GM19438 (cell line): ENCODE measurements around the gene GNG2.

Experiments used
- ATAC-seq: cut with Tn5 transposase; IDR thresholded peaks from one replicate; pipeline ENCODE4 v1.9.1; 2021; ENCODE audit warnings: low read depth; ENCODE audit not compliant: unreplicated experiment

The GNG2 gene

GRCh38 chr14:51852541-51852940 is 7.9 kb upstream of the GNG2 start:
- no peak for ATAC-seq

DNA sequence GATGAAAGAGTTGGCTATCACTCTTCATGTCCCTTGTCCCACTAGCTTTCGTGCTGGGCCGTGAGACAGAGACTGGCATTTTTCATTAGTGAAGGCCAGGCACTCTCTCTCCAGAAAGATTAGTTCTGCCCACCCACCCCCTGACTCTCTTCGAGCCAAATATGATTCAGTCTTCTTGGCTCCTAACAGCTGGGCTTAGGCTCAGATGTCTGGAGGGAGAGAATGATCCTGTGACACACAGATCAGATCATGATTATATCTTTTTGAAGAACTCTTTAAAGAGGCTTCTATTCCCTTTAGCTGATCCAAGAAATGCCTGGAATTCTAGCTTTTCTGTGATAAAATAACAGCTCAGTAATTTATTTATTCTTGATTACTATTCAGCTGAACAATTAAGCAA is 5.2 kb upstream of the GNG2 start:
- no peak for ATAC-seq

GRCh38 chr14:51856792-51857296 is 3.6 kb upstream of the GNG2 start:
- no peak for ATAC-seq

DNA sequence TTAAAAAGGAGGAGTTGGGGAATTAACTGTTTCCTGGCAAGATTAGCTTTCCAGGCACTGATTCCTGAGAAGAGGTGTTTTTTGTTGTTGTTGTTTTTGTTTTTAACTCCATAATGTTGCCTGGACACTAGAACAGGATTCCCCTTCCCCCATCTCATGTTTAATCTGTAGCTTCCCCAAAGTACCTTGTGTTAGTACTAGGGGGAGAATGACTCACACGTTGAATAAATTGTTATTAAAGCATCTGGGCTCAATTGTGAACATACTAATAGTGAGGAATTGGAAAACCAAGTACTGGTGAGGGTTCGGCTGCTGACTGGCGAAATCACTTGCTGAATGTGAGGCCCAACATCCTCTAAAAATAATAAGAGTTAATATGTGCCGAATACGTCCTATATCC is 1.3 kb upstream of the GNG2 start:
- ATAC-seq = no peak

- ATAC-seq = no peak
Measured at GRCh38 chr14:51860825-51861499, 550 bp downstream of the GNG2 start.

- no peak for ATAC-seq
Measured at GRCh38 chr14:51862176-51862796, 1.9 kb downstream of the GNG2 start.

DNA sequence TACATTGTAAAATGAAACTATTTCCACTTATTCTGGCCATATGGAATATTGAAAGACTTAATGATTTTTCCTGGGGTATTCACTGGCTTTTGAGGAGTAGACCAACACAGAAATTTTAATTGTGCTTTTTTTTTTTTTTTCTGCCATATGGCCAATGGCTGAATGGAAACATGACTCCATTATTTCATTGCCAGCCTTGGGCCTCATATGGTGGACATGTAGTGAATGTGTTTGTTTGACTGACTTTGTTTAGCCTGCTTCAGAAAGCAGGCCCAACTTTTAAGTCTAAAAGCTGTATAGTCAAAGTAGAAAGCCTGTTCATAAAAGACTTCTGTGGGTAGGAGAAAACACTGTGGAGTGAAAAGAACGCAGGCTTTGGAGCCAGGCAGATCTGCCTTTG is 2.4 kb downstream of the GNG2 start:
- no peak for ATAC-seq

DNA sequence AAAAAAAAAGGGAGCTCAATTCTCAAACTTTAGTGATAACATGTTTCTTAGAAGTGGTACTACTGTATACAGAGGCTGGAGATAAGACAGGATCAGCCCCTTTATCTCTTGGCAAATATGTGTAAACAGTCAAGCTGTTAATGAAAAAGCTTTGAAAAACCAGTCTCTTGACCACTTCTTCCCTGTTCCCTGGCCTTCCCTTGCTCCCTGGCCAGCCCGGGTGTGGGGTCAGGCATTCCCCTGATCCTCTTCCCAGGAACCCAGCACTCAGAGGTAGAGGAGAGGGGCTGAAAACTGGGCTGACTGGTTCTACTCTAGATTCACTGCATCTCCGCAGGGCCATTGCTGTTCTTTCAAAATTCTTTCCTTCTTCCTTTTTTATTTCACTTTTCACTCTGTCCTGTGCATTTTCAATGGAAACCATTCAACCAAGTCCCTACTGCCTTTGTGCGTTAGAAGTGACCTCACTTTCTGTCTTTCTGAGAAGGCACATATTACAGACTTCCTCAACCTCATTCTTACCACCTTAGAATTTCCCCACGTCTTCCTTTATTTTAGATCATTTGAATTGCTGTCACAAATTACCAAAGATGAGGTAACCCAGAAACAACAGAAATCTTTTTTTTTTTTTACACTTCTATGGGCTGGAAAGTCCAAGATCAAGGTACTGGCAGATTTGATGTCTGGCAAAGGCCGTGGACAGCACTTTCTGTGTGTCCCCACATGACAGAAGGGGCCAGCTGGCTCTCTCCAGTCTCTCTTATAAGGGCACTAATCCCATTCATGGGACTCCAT is 5.7 kb downstream of the GNG2 start:
- ATAC-seq = peak; percentile 38

- no peak for ATAC-seq
Measured at GRCh38 chr14:51867741-51868140, 7.3 kb downstream of the GNG2 start.

DNA sequence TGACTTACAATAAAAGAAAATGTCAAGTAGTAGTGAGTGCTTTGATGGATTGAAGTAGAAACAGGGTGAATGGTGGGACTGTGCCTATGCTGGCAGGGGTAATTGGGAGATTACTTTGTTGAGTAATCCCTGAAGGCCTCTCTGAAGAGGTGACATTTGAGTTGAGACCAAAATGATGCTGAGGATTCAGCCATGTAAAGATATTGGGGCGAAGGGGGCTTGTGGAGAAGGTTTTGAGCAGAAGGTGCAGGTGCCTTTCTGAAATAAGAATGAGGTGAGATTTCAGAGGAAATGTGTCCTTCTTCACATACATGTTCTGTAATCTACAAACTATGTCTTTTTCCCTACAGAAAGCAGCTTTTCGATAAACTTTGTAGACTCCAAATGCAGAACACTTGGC is 8.0 kb downstream of the GNG2 start:
- ATAC-seq = no peak

GRCh38 chr14:51869411-51870100 is 9.1 kb downstream of the GNG2 start:
- no peak for ATAC-seq

DNA sequence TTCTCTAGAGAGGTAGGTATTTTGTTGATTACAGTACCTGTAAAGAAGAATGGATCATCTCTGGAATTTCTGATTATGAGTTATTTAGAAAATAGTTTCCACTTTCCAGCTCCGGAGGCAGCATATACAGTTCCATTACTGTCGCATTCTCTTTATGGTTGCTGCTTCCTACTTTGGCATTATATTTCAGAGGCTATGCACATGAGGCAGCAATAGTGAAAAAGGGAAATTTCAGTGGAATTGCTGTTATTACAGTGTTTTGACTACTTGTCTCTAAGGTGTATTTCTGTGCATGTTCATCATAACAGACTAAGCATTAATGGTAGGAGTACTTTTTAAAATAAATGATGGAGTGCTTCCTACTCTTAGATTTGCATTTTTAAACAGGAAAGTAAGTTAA is 10.2 kb downstream of the GNG2 start:
- ATAC-seq = no peak

DNA sequence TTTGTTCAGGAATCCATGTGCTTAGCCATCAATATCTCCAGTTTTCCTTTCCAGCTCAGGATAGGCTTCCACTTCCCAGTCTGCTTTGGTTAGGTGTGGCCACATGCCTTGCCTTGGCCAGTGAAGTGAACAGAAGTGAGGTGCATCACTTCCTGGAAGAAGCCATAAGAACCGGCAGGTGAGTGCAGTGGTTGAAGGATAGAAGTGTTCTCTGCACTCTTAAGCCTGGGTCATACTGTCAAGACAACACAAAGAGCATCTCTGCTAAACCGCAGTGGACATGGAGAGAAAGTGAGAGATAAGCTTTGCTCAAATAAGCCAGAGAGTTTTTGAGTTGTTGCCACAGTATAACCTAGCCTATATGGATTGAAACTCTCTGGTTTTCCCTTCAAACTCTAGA is 11.4 kb downstream of the GNG2 start:
- ATAC-seq = no peak

- no peak for ATAC-seq
Measured at GRCh38 chr14:51872396-51872795, 12.0 kb downstream of the GNG2 start.

GRCh38 chr14:51873221-51873893 is 12.9 kb downstream of the GNG2 start:
- peak; percentile 78 for ATAC-seq

GRCh38 chr14:51877810-51878209 is 17.4 kb downstream of the GNG2 start:
- no peak for ATAC-seq

DNA sequence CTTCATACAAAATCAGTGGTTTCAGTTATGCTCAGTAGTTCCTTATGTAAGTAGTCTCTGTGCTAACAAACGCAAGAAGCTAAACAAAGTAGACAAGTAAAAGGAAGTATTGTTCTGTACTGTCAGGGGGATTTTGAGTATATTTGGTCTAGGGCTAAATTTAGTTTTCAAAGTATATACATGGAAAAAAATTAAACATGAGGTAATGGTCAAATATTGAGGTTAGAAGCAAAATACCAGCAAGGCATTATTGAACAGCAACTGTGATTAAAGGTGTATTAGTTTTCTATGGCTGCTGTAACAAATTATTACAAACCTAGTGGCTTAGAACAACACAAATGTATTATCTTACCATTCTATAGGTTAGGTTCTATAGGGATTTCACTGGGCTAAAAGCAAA is 18.8 kb downstream of the GNG2 start:
- no peak for ATAC-seq

- ATAC-seq = peak; percentile 76
Measured at GRCh38 chr14:51880835-51881580, 20.6 kb downstream of the GNG2 start.

GRCh38 chr14:51881636-51882035 is 21.2 kb downstream of the GNG2 start:
- no peak for ATAC-seq

- ATAC-seq = no peak
Measured at GRCh38 chr14:51883232-51883631, 22.8 kb downstream of the GNG2 start.
